ENCODE results near the gene SLX4.

The SLX4 gene

GRCh38 chr16:3591436-3591803, 20.0 kb downstream of the SLX4 start:
- ChIA-PET CTCF (no interaction called here), POLR2A (no interaction called here)
- H3K4me3 ChIP-seq (ENCODE audit: low read depth, low read length), result no peak overlapping the region
- no peak for TF ChIP-seq CTCF (IDR thresholded peaks at IDR 0.05; ENCODE audit: insufficient read depth, low read length, missing control alignments)
- DNase-seq (ENCODE audit: low read depth, low spot score), result no peak

- no peak for DNase-seq (ENCODE audit: low read depth, low spot score)
- no peak overlapping the region for H3K4me3 ChIP-seq (ENCODE audit: low read depth, low read length)
- ChIA-PET POLR2A (no interaction called here), CTCF (no interaction called here)
- TF ChIP-seq CTCF (IDR thresholded peaks at IDR 0.05; ENCODE audit: insufficient read depth, low read length, missing control alignments), result no peak
Observed at GRCh38 chr16:3590736-3591435, 20.5 kb downstream of the SLX4 start.

- no peak overlapping the region for H3K4me3 ChIP-seq (ENCODE audit: low read depth, low read length)
- ChIA-PET CTCF (no interaction called here), POLR2A (no interaction called here)
- no peak for TF ChIP-seq CTCF (IDR thresholded peaks at IDR 0.05; ENCODE audit: insufficient read depth, low read length, missing control alignments)
- no peak for DNase-seq (ENCODE audit: low read depth, low spot score)
Observed at GRCh38 chr16:3589991-3590701, 21.3 kb downstream of the SLX4 start.

- DNase-seq (ENCODE audit: low read depth, low spot score), result no peak
- no peak for TF ChIP-seq CTCF (IDR thresholded peaks at IDR 0.05; ENCODE audit: insufficient read depth, low read length, missing control alignments)
- ChIA-PET POLR2A (no interaction called here), CTCF (no interaction called here)
- no peak overlapping the region for H3K4me3 ChIP-seq (ENCODE audit: low read depth, low read length)
Observed at GRCh38 chr16:3589441-3589921, 21.9 kb downstream of the SLX4 start.

- no peak for TF ChIP-seq CTCF (IDR thresholded peaks at IDR 0.05; ENCODE audit: insufficient read depth, low read length, missing control alignments)
Observed at GRCh38 chr16:3589001-3589400, 22.4 kb downstream of the SLX4 start.

GRCh38 chr16:3587547-3588110, 23.8 kb downstream of the SLX4 start:
- POLR2A ChIA-PET, result no interaction called here
- CTCF ChIA-PET, result no interaction called here
- H3K4me3 ChIP-seq (ENCODE audit: low read depth, low read length), result no peak overlapping the region
- DNase-seq (ENCODE audit: low read depth, low spot score), result no peak
- TF ChIP-seq CTCF (IDR thresholded peaks at IDR 0.05; ENCODE audit: insufficient read depth, low read length, missing control alignments), result no peak

More at GRCh38 chr16:3589001-3589400, 22.4 kb downstream of the SLX4 start:
- ChIA-PET CTCF (no interaction called here), POLR2A (no interaction called here)
- no peak overlapping the region for H3K4me3 ChIP-seq (ENCODE audit: low read depth, low read length)
- DNase-seq (ENCODE audit: low read depth, low spot score), result no peak

All from AG04449 (cell line).